Sigmoid colon (tissue), 4 donors: ENCODE measurements around the gene FFAR2.

Experiments
- CTCF ChIP-seq, 4 experiments: fragments of 450-650 bp in 3 of 4; fragments of 200-600 bp in 1 of 4; IDR thresholded peaks; one replicate each; pipeline ENCODE4 v1.5.1; 2016 to 2019; ENCODE audit warnings: antibody characterized with exemption in 4 of 4, mild to moderate bottlenecking in 3 of 4, moderate library complexity in 2 of 4
- EP300 ChIP-seq, 4 donors: sonication (generic); formaldehyde crosslinking; IDR thresholded peaks; one replicate each; pipeline ENCODE4 v1.6.1; 2017; ENCODE audit warnings: antibody characterized with exemption in 4 of 4
- POLR2A ChIP-seq, 2 donors: fragments of 450-650 bp; IDR thresholded peaks; one replicate each; pipeline ENCODE4 v1.6.1; 2016; ENCODE audit warnings: antibody characterized with exemption in 2 of 2, mild to moderate bottlenecking in 2 of 2, moderate library complexity in 2 of 2
- POLR2AphosphoS5 ChIP-seq, 4 donors: sonication (generic); formaldehyde crosslinking; IDR thresholded peaks; one replicate each; pipeline ENCODE4 v1.6.1; 2017; ENCODE audit warnings: antibody characterized with exemption in 4 of 4

DNA sequence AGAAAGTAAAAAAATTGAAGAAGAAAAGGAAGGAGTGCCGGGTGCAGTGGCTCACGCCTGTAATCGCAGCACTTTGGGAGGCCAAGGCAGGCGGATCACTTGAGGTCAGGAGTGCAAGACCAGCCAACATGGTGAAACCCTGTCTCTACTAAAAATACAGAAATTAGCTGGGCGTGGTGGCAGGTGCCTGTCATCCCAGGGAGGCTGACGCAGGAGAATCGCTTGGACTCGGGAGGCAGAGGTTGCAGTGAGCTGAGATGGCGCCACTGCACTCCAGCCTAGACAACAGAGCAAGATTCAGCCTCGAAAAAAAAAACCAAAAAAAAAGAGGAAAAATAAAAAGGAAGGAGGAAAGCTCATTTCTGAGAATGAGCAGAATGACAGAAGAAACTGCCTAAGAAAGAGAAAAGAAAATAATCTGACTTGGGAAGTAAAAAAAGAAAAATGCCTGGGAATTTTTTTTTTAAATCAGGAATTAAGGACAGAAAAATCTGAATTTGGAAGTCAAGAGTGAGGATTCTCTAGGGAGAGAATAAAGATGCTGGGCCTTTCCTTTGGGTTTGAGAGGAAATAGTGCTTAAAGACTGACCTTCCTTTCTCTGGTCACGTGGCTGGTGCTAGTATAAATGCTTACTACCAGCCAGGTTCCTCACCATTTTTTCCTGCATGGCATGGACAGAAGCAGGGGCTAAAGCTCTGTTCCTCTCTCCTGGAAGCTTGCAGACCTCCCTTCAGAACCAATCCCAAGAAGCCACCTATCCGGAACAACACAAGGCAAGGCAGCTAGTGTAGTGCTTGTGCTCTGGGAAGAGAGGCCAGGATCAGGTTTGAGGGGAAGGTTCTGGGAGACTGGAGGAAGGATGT lies at the start of gene FFAR2:
- no peak for TF ChIP-seq CTCF (IDR thresholded peaks at IDR 0.05)
- TF ChIP-seq EP300 (IDR thresholded peaks at IDR 0.05), result no peak
- no peak for TF ChIP-seq POLR2A (IDR thresholded peaks at IDR 0.05)
- TF ChIP-seq POLR2AphosphoS5 (IDR thresholded peaks at IDR 0.05), result no peak
